ENCODE data around the gene PDE3A. TPM values are rescaled to one million over a fixed set of nuclear protein-coding genes. Genes with fewer than 3 reads are reported as not detected.

PDE3A gene
- total RNA-seq, 1 experiment from 2014 or later, result 19.9 TPM

GRCh38 chr12:20491290-20491689 is 123.0 kb downstream of the PDE3A start:
- BruUV-seq (replicated peaks), result no TSS peak
- no peak for DNase-seq
- peaks cover 32% of the 10 kb centered on the region for H3K4me1 Mint-ChIP-seq (ENCODE audit: low read depth, unreplicated experiment)
- CTCF ChIA-PET, result no interaction called here
- no peaks in the 10 kb centered on the region for H3K9me3 Mint-ChIP-seq (ENCODE audit: low read depth, unreplicated experiment)
- no peak overlapping the region for H3K27ac Mint-ChIP-seq (ENCODE audit: unreplicated experiment)
- no peak for TF ChIP-seq CTCF (IDR thresholded peaks at IDR 0.05; ENCODE audit: unreplicated experiment)
- no peaks in the 10 kb centered on the region for H3K27me3 Mint-ChIP-seq (ENCODE audit: unreplicated experiment)
- intact Hi-C loops (cut with micrococcal nuclease; ENCODE audit: unreplicated experiment), result no loop called here
- no peaks in the 10 kb centered on the region for H3K36me3 Mint-ChIP-seq (ENCODE audit: insufficient read depth, unreplicated experiment)
- H3K4me3 Mint-ChIP-seq (ENCODE audit: low read depth, unreplicated experiment), result no peak overlapping the region

GRCh38 chr12:20492251-20492760 is 124.0 kb downstream of the PDE3A start:
- Mint-ChIP-seq H3K27ac (ENCODE audit: unreplicated experiment) (peak overlapping the region; percentile 77), H3K27me3 (ENCODE audit: unreplicated experiment) (no peaks in the 10 kb centered on the region), H3K9me3 (ENCODE audit: low read depth, unreplicated experiment) (no peaks in the 10 kb centered on the region), H3K36me3 (ENCODE audit: insufficient read depth, unreplicated experiment) (no peaks in the 10 kb centered on the region), H3K4me3 (ENCODE audit: low read depth, unreplicated experiment) (peak overlapping the region; percentile 40), H3K4me1 (ENCODE audit: low read depth, unreplicated experiment) (peaks cover 32% of the 10 kb centered on the region)
- intact Hi-C loops (cut with micrococcal nuclease; ENCODE audit: unreplicated experiment), result no loop called here
- CTCF ChIA-PET, result no interaction called here
- no peak for TF ChIP-seq CTCF (IDR thresholded peaks at IDR 0.05; ENCODE audit: unreplicated experiment)
- peak; percentile 38 for DNase-seq
- BruUV-seq (replicated peaks), result no TSS peak

- Mint-ChIP-seq H3K36me3 (ENCODE audit: insufficient read depth, unreplicated experiment) (no peaks in the 10 kb centered on the region), H3K4me1 (ENCODE audit: low read depth, unreplicated experiment) (peaks cover 32% of the 10 kb centered on the region), H3K9me3 (ENCODE audit: low read depth, unreplicated experiment) (no peaks in the 10 kb centered on the region), H3K4me3 (ENCODE audit: low read depth, unreplicated experiment) (no peak overlapping the region), H3K27me3 (ENCODE audit: unreplicated experiment) (no peaks in the 10 kb centered on the region), H3K27ac (ENCODE audit: unreplicated experiment) (no peak overlapping the region)
- intact Hi-C loops (cut with micrococcal nuclease; ENCODE audit: unreplicated experiment), result no loop called here
- DNase-seq, result no peak
- BruUV-seq (replicated peaks), result no TSS peak
- TF ChIP-seq CTCF (IDR thresholded peaks at IDR 0.05; ENCODE audit: unreplicated experiment), result no peak
- CTCF ChIA-PET, result interaction anchor here (1.1 to 1.2 kb wide), 2 partner anchors 33 to 131 kb away, joined by 3 read pairs; no protein-coding TSS in a partner anchor
Measured at GRCh38 chr12:20493934-20494333, 125.6 kb downstream of the PDE3A start.

- no TSS peak for BruUV-seq (replicated peaks)
- TF ChIP-seq CTCF (IDR thresholded peaks at IDR 0.05; ENCODE audit: unreplicated experiment), result no peak
- Mint-ChIP-seq H3K9me3 (ENCODE audit: low read depth, unreplicated experiment) (no peaks in the 10 kb centered on the region), H3K27me3 (ENCODE audit: unreplicated experiment) (no peaks in the 10 kb centered on the region), H3K4me1 (ENCODE audit: low read depth, unreplicated experiment) (peaks cover 32% of the 10 kb centered on the region), H3K36me3 (ENCODE audit: insufficient read depth, unreplicated experiment) (no peaks in the 10 kb centered on the region), H3K4me3 (ENCODE audit: low read depth, unreplicated experiment) (no peak overlapping the region), H3K27ac (ENCODE audit: unreplicated experiment) (no peak overlapping the region)
- CTCF ChIA-PET, result interaction anchor here (1.1 kb wide), 1 partner anchor 32 kb away, joined by 3 read pairs; no protein-coding TSS in a partner anchor
- intact Hi-C loops (cut with micrococcal nuclease; ENCODE audit: unreplicated experiment), result no loop called here
- no peak for DNase-seq
Measured at GRCh38 chr12:20494851-20495250, 126.5 kb downstream of the PDE3A start.
